Measurements from ENCODE around the gene PLCB3. TPM values are rescaled to one million over a fixed set of nuclear protein-coding genes. Genes with fewer than 3 reads are reported as not detected.

PLCB3 gene
- total RNA-seq: 10.4 TPM
- polyA plus RNA-seq (ENCODE audit: insufficient read depth in 1 of 8, insufficient read length in 8 of 8, low replicate concordance in 1 of 8): 10 to 100 TPM in 7 of 8 donors, 1 to 10 TPM in 1; 9.9 to 17.6 (median 13.0) TPM
- long read RNA-seq, donor 1: 0 reads
- long read RNA-seq, donor 2: 0 reads
- long read RNA-seq, donor 3, full-length matches to known transcripts: 1 of 8 reads
- long read RNA-seq, donor 3, partial matches to known transcripts: 7 of 8 reads
- long read RNA-seq, donor 3, other reads (novel, unspliced or antisense): 0 of 8 reads
- long read RNA-seq, donor 4: 0 reads
- long read RNA-seq, donor 5, full-length matches to known transcripts: 1 of 1 reads
- long read RNA-seq, donor 5, partial matches to known transcripts: 0 of 1 reads
- long read RNA-seq, donor 5, other reads (novel, unspliced or antisense): 0 of 1 reads
- long read RNA-seq, donor 6: 0 reads
- long read RNA-seq, donor 7: 0 reads
- long read RNA-seq, donor 8: 0 reads
- long read RNA-seq, donor 9, full-length matches to known transcripts: 1 of 1 reads
- long read RNA-seq, donor 9, partial matches to known transcripts: 0 of 1 reads
- long read RNA-seq, donor 9, other reads (novel, unspliced or antisense): 0 of 1 reads
- long read RNA-seq, donor 10, partial matches to known transcripts: 23 of 53 reads
- long read RNA-seq, donor 10, other reads (novel, unspliced or antisense): 30 of 53 reads
- long read RNA-seq, donor 11, full-length matches to known transcripts: 1 of 1 reads
- long read RNA-seq, donor 11, partial matches to known transcripts: 0 of 1 reads
- long read RNA-seq, donor 11, other reads (novel, unspliced or antisense): 0 of 1 reads

GRCh38 chr11:64251016-64251752, at the start of gene PLCB3:
Gene PLCB3, plus strand, starts transcription at chr11:64251530. Its CDS starts 120 bp downstream, at chr11:64251650.
- no peak within 1 kb of the TSS for H3K27ac ChIP-seq (ENCODE audit: low read length)
- WGBS (ENCODE audit: insufficient coverage): under 1% methylated on average over 73 of the region's 75 CpGs
- peaks cover 15% of the 10 kb centered on the region for H3K36me3 ChIP-seq (ENCODE audit: control insufficient read depth, insufficient read depth, low read length)
- H3K4me3 ChIP-seq (ENCODE audit: low read length): peak within 1 kb of the TSS; percentile 75
- H3K9me3 ChIP-seq (replicated peaks; ENCODE audit: control insufficient read depth, low read depth, low read length): no peaks in the 10 kb centered on the region
- H3K4me1 ChIP-seq (ENCODE audit: control insufficient read depth, insufficient read depth, low read length): peaks cover 52% of the 10 kb centered on the region
- no peaks in the 10 kb centered on the region for H3K27me3 ChIP-seq (ENCODE audit: control insufficient read depth, insufficient read depth, low read length)
- DNase-seq: no peak

GRCh38 chr11:64201543-64201942, 49.8 kb upstream of the PLCB3 start:
- Histone ChIP-seq H3K27ac (ENCODE audit: low read length) (no peak overlapping the region), H3K36me3 (ENCODE audit: control insufficient read depth, insufficient read depth, low read length) (peaks cover 69% of the 10 kb centered on the region)
- WGBS (ENCODE audit: insufficient coverage): 60% methylated on average over 1 of the region's 3 CpGs

GRCh38 chr11:64202992-64203391, 48.3 kb upstream of the PLCB3 start:
- Histone ChIP-seq H3K4me3 (ENCODE audit: low read length) (no peak overlapping the region), H3K9me3 (replicated peaks; ENCODE audit: control insufficient read depth, low read depth, low read length) (no peaks in the 10 kb centered on the region), H3K27me3 (ENCODE audit: control insufficient read depth, insufficient read depth, low read length) (no peaks in the 10 kb centered on the region), H3K36me3 (ENCODE audit: control insufficient read depth, insufficient read depth, low read length) (peaks cover 69% of the 10 kb centered on the region), H3K27ac (ENCODE audit: low read length) (no peak overlapping the region), H3K4me1 (ENCODE audit: control insufficient read depth, insufficient read depth, low read length) (peaks cover 38% of the 10 kb centered on the region)
- WGBS (ENCODE audit: insufficient coverage): 88% methylated on average over 9 of the region's 9 CpGs
- DNase-seq: no peak

More at GRCh38 chr11:64201543-64201942, 49.8 kb upstream of the PLCB3 start:
- no peaks in the 10 kb centered on the region for H3K27me3 ChIP-seq (ENCODE audit: control insufficient read depth, insufficient read depth, low read length)
- H3K4me1 ChIP-seq (ENCODE audit: control insufficient read depth, insufficient read depth, low read length): peaks cover 23% of the 10 kb centered on the region
- no peak for DNase-seq
- no peaks in the 10 kb centered on the region for H3K9me3 ChIP-seq (replicated peaks; ENCODE audit: control insufficient read depth, low read depth, low read length)
- H3K4me3 ChIP-seq (ENCODE audit: low read length): no peak overlapping the region

GRCh38 chr11:64203421-64204079, 47.8 kb upstream of the PLCB3 start:
- WGBS (ENCODE audit: insufficient coverage): 90% methylated on average over 19 of the region's 27 CpGs
- Histone ChIP-seq H3K27ac (ENCODE audit: low read length) (no peak overlapping the region), H3K27me3 (ENCODE audit: control insufficient read depth, insufficient read depth, low read length) (no peaks in the 10 kb centered on the region), H3K9me3 (replicated peaks; ENCODE audit: control insufficient read depth, low read depth, low read length) (no peaks in the 10 kb centered on the region), H3K36me3 (ENCODE audit: control insufficient read depth, insufficient read depth, low read length) (peaks cover 64% of the 10 kb centered on the region), H3K4me1 (ENCODE audit: control insufficient read depth, insufficient read depth, low read length) (peaks cover 43% of the 10 kb centered on the region), H3K4me3 (ENCODE audit: low read length) (no peak overlapping the region)
- DNase-seq: no peak

GRCh38 chr11:64204080-64204440, 47.3 kb upstream of the PLCB3 start:
- H3K27ac ChIP-seq (ENCODE audit: low read length): peak overlapping the region; percentile 38
- H3K36me3 ChIP-seq (ENCODE audit: control insufficient read depth, insufficient read depth, low read length): peaks cover 61% of the 10 kb centered on the region
- no peaks in the 10 kb centered on the region for H3K27me3 ChIP-seq (ENCODE audit: control insufficient read depth, insufficient read depth, low read length)
- no peaks in the 10 kb centered on the region for H3K9me3 ChIP-seq (replicated peaks; ENCODE audit: control insufficient read depth, low read depth, low read length)
- DNase-seq: no peak
- peaks cover 48% of the 10 kb centered on the region for H3K4me1 ChIP-seq (ENCODE audit: control insufficient read depth, insufficient read depth, low read length)
- H3K4me3 ChIP-seq (ENCODE audit: low read length): no peak overlapping the region
- no CpG with 5 or more reads among the region's 16 CpGs for WGBS (ENCODE audit: insufficient coverage)

- peak; percentile 93 for DNase-seq
- peak overlapping the region; percentile 40 for H3K27ac ChIP-seq (ENCODE audit: low read length)
- H3K9me3 ChIP-seq (replicated peaks; ENCODE audit: control insufficient read depth, low read depth, low read length): no peaks in the 10 kb centered on the region
- H3K4me3 ChIP-seq (ENCODE audit: low read length): no peak overlapping the region
- H3K36me3 ChIP-seq (ENCODE audit: control insufficient read depth, insufficient read depth, low read length): peaks cover 61% of the 10 kb centered on the region
- no peaks in the 10 kb centered on the region for H3K27me3 ChIP-seq (ENCODE audit: control insufficient read depth, insufficient read depth, low read length)
- WGBS (ENCODE audit: insufficient coverage): 28% methylated on average over 2 of the region's 7 CpGs
- H3K4me1 ChIP-seq (ENCODE audit: control insufficient read depth, insufficient read depth, low read length): peaks cover 53% of the 10 kb centered on the region
Measured at GRCh38 chr11:64204464-64204989, 46.8 kb upstream of the PLCB3 start.

GRCh38 chr11:64206457-64207255, 44.7 kb upstream of the PLCB3 start, which contains the start of gene FERMT3:
Gene FERMT3, plus strand, starts transcription at chr11:64206721. Its CDS starts 644 bp downstream, at chr11:64207365.
- peak within 1 kb of the TSS; percentile 94 for H3K27ac ChIP-seq (ENCODE audit: low read length)
- H3K9me3 ChIP-seq (replicated peaks; ENCODE audit: control insufficient read depth, low read depth, low read length): no peaks in the 10 kb centered on the region
- peak; percentile 72 for DNase-seq
- WGBS (ENCODE audit: insufficient coverage): 66% methylated on average over 20 of the region's 27 CpGs
- H3K4me1 ChIP-seq (ENCODE audit: control insufficient read depth, insufficient read depth, low read length): peaks cover 59% of the 10 kb centered on the region
- H3K36me3 ChIP-seq (ENCODE audit: control insufficient read depth, insufficient read depth, low read length): peaks cover 45% of the 10 kb centered on the region
- no peaks in the 10 kb centered on the region for H3K27me3 ChIP-seq (ENCODE audit: control insufficient read depth, insufficient read depth, low read length)
- H3K4me3 ChIP-seq (ENCODE audit: low read length): peak within 1 kb of the TSS; percentile 20

GRCh38 chr11:64207256-64208085, 43.9 kb upstream of the PLCB3 start:
- no peaks in the 10 kb centered on the region for H3K27me3 ChIP-seq (ENCODE audit: control insufficient read depth, insufficient read depth, low read length)
- H3K9me3 ChIP-seq (replicated peaks; ENCODE audit: control insufficient read depth, low read depth, low read length): no peaks in the 10 kb centered on the region
- H3K4me1 ChIP-seq (ENCODE audit: control insufficient read depth, insufficient read depth, low read length): peaks cover 59% of the 10 kb centered on the region
- peak overlapping the region; percentile 94 for H3K27ac ChIP-seq (ENCODE audit: low read length)
- peaks cover 41% of the 10 kb centered on the region for H3K36me3 ChIP-seq (ENCODE audit: control insufficient read depth, insufficient read depth, low read length)
- peak overlapping the region; percentile 20 for H3K4me3 ChIP-seq (ENCODE audit: low read length)
- DNase-seq: peak; percentile 91
- WGBS (ENCODE audit: insufficient coverage): 29% methylated on average over 19 of the region's 30 CpGs
